Globus pallidus (tissue), 1 donor: Measurements from ENCODE around the gene SMG7.

Source experiments
- DNase-seq: peaks from one replicate; pipeline ENCODE4 v3.0.0-alpha.2; 2015; ENCODE audit warnings: low spot score

Gene SMG7

GRCh38 chr1:183512450-183512849 lies 40.2 kb downstream of the SMG7 start:
- DNase-seq, result no peak

DNA sequence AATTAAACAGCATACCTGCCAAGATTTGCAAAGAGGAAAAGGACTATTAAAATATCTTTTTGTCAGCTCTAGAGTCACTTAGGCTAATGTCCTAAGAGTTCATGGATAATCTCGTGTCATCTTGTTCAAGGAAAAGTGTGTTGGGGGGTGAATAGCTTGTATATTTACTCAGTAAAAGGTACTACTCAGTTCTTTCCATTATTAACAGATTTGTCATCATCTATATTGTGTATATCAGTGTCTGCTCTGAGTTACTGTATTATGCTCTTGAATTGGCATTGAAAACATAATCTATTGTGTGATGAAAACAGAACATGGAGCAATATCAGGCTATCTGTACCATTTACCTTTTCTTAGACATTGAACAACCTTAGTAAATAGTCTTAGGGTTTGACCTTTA lies 41.9 kb downstream of the SMG7 start:
- no peak for DNase-seq

DNA sequence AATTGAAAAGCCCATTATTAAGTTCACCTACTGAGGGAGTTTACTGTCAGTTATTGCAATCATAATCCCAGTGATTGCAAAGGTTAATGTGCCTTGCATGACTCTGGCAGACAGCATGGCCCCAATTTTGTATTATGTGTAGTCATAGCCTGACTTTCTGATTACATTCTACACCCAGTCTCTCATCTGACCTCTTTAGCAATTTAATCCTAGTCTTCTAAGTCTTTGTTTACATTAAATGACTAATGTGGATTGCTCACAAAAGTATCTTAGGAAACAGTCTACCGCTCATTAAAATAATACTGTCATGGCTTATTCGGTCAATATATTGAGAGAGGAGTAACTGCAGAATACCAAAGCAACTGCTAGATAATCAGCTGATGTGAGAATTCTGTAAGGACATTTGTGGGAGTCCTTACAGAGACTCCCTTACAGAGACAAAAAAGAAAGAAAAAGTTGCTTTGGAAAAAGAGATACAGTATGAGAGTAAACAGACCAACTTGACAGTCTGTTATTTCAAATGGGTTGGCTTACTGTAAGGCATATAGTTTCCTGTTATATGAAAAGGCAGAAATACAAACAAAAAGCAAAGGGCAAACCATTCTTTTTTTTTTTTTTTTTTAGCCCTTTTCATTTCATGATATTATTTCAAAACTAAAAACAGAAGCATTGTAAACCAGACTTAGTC lies 42.8 kb downstream of the SMG7 start:
- DNase-seq, result no peak

GRCh38 chr1:183516725-183517124 lies 44.4 kb downstream of the SMG7 start:
- DNase-seq, result no peak

DNA sequence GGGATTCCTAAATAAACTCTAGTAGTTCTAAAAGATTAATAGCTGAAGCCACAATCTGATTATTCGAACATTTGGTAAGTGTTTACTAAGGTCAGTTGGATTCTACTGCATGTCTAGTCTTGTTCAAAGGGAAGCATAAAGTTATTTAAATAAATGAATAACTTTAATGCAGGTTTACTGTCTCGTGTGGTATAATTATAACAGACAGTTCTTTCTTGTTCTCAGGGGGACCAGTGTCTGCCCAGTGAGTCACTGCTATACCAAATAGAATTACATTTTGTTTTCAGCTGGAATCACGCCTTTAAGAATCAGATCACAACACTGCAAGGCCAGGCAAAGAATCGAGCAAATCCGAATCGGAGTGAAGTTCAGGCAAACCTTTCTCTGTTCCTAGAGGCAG lies 45.1 kb downstream of the SMG7 start:
- peak; percentile 18 for DNase-seq

GRCh38 chr1:183520379-183520778 lies 48.1 kb downstream of the SMG7 start:
- DNase-seq, result no peak

DNA sequence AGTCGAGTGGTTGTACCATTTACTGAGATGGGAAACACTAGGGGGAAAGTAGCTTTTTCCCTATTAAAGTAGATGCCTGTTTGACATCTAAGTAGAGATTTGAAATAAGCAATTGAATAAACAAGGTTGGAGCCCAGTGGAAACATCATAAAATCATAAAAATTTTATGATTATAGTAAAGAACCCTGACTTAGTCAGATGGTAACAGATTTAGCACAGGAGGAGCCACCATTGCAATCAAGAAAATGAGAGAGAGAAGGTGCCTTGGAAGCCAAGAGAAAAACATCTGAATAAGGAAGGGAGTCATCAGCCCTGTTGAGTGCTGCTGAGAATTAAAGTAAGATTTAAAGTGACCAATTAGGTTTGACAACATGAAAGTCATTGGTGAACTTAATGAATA lies 49.8 kb downstream of the SMG7 start:
- DNase-seq, result no peak

- DNase-seq, result no peak
Measured at GRCh38 chr1:183528577-183528976, 56.3 kb downstream of the SMG7 start.

GRCh38 chr1:183533617-183534174 lies 61.4 kb downstream of the SMG7 start:
- peak; percentile 9 for DNase-seq

DNA sequence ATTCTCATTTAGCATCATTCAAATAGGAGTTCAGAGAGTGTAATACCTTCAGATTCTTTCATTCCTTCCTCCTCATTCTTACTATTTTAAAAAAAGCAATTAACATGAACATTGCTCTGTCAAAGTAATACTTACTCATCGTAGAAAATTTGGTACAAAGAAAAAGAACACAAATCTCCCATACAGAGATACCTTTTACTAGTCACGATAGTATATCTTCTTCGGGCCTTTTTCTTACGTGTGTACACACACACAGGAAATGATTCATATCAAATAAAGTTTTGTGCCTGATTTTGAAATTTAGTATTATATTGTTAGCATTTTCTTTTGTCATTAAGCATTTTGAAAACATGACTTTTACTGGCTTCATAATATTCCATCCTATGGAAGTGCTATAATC lies 65.1 kb downstream of the SMG7 start:
- DNase-seq, result no peak

DNA sequence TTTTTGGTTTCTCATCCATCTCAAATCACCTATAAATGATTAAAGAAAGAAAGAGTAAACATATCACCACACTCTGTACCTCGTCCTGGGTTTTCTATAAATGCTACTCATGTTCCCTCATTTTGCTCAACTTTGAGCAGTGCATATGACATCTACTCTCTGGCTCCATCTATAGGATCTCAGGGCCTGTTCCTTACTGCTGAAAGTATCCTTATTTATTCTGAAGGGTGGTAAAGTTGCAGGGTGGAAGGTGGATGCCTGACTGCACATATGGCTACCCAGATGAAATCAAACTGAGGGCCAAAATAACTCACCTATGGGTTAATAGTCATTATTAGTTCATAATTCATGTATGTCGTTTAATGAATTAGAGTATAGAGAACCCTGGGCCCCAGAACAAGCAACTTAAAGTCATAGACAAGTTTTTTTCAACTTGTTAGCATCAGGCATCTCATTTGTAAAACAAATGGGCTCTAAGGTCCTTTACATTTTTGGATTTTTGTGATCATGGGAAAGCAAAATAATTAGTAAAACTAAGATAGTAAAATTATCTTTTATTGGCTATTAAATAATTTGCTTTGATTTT lies 71.4 kb downstream of the SMG7 start:
- DNase-seq, result peak; percentile 64

DNA sequence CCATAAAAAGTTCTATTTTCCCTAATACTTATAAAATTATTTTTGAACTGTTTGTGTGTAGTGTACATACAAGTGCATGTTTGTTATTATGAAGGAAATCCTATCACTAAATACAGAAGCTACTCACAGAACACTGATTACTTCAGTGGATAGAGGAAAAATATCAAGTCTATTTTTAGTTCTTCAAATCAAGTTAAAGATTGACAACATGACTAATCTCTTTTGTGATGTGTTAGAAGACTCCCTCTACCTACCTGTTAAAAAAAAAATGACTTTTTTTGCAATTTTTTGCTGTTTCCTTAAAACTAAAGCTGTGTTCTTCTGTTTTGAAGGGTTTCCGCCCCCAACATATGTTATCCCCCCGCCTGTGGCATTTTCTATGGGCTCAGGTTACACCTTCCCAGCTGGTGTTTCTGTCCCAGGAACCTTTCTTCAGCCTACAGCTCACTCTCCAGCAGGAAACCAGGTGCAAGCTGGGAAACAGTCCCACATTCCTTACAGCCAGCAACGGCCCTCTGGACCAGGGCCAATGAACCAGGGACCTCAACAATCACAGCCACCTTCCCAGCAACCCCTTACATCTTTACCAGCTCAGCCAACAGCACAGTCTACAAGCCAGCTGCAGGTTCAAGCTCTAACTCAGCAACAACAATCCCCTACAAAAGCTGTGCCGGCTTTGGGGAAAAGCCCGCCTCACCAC lies 72.4 kb downstream of the SMG7 start:
- no peak for DNase-seq

- no peak for DNase-seq
Measured at GRCh38 chr1:183546427-183546826, 74.1 kb downstream of the SMG7 start.

GRCh38 chr1:183548116-183548515 lies 75.8 kb downstream of the SMG7 start:
- DNase-seq, result no peak

DNA sequence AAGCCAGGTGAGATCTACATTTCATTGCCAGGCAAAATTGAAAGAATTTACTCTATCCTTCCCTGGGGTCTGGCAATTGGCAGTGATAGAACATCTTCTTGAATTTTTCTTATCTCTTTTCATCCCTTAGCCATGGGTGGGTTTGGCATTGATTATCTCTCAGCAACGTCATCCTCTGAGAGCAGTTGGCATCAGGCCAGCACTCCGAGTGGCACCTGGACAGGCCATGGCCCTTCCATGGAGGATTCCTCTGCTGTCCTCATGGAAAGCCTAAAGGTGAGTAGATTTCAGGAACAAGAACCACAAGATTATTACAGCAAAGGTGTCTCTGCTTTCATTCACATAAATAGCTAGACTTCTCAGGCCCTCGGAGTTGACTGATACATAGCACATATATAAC lies 78.6 kb downstream of the SMG7 start:
- no peak for DNase-seq

- no peak for DNase-seq
Measured at GRCh38 chr1:183551924-183552323, 79.6 kb downstream of the SMG7 start.

DNA sequence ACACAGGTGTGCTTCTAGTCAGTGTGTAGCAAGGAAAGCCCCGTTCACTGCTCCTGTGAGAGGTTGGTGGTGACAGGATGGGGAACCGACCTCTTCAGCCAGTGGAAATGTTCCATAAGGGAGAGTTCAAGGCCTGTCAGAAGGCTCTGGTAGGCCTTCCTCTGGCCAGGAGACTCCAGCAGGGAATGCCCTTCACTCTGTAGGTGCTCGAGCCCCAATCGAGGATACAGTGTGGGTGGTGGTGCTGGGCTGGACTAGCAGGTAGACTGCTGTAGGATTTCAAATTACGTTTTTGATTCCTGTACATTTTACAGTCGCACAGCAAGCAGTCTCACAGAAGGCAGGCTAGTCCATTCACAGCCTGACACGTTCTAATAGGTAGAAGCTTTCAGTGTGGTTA lies 80.1 kb downstream of the SMG7 start:
- DNase-seq, result no peak

- DNase-seq, result no peak
Measured at GRCh38 chr1:183552891-183553290, 80.6 kb downstream of the SMG7 start.

GRCh38 chr1:183553331-183553730 lies 81.0 kb downstream of the SMG7 start:
- DNase-seq, result no peak

- no peak for DNase-seq
Measured at GRCh38 chr1:183553764-183554163, 81.5 kb downstream of the SMG7 start.

GRCh38 chr1:183554577-183554976 lies 82.3 kb downstream of the SMG7 start:
- DNase-seq, result no peak

- no peak for DNase-seq
Measured at GRCh38 chr1:183559061-183559460, 86.8 kb downstream of the SMG7 start.

DNA sequence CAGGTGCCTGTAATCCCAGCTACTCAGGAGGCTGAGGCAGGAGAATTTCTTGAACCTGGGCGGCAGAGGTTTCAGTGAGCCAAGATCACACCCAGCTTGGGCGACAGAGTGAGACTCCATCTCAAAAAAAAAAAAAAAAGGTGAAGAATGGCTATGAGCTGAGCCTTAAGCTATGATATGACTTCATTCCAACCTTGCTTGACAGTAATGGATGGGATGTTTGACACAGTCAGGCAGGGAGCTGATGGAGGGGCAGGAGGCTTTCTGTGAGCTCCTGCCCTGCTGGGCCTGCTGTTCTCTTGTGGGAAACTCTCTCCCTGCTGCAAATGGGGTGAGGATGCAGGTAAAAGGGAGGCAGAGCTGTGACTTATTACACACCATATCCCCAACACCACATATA lies 90.4 kb downstream of the SMG7 start:
- DNase-seq, result no peak
